ENCODE measurements around the gene CLN6. TPM values are rescaled to one million over a fixed set of nuclear protein-coding genes. Genes with fewer than 3 reads are reported as not detected.

CLN6 gene
- total RNA-seq, 2 experiments from 2014 or later: 8.0 to 8.1 TPM

DNA sequence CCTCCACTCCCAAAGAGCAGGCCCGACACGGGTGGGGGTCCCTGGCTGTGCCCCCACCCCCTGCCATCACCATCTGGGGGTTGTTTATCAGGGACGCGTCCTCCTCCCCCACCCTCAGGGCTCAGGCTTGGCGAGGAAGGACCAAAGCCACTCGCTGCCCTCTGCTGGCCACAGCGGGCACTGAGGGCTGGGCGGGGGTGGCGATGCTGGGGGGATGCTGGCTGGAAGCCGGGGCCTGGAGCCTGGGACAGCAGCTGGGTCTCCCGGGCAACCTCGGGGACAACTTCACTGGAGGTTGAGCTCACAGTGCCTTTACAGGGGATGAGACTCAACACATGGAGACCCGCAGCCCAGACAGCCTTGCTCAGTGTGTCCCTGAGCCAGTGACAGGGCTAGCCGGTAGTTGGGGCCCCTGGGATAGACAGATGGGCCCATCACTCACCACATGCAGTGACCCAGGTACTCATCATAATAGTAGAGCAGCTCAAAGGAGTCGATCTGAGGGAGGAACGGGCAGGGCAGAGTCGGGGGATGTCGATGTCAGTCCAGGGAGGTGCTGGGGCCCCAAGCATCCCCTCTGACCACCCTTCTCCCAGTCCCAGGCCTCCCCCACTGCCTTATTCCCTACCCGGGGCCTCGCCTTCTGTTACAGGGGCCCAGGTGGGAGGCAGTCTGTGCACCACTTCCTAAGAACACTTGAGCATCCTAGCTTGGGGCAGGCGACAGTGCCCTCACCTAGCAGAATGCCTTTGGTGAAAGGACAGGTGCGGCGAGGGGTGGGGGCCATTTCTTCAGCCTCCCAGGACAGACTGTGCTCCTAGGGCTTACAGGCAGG is 18.5 kb downstream of the CLN6 start:
- Mint-ChIP-seq H3K27ac (no peak overlapping the region), H3K9me3 (no peaks in the 10 kb centered on the region), H3K27me3 (no peaks in the 10 kb centered on the region), H3K4me1 (ENCODE audit: low read depth) (peaks cover 22% of the 10 kb centered on the region), H3K36me3 (ENCODE audit: low read depth) (no peaks in the 10 kb centered on the region), H3K4me3 (no peak overlapping the region)
- POLR2A ChIA-PET: no interaction called here
- peak; percentile 58 for ATAC-seq (ENCODE audit: poor library complexity)
- peak; percentile 19 to 67 (median 42) for DNase-seq
- H3K9me3 ChIP-seq (ENCODE audit: control insufficient read depth in 1 of 2, insufficient read depth in 1 of 2, low read length in 2 of 2): no peaks in the 10 kb centered on the region
- TF ChIP-seq CTCF (IDR thresholded peaks at IDR 0.05): peak; percentile 63
- H3K4me1 ChIP-seq (ENCODE audit: insufficient read depth, low read length): peaks cover 43% of the 10 kb centered on the region
- intact Hi-C loops (cut with DNase I, micrococcal nuclease): loop anchor here (1.0 to 2.0 kb wide), 2 partner anchors 348 kb away; no protein-coding TSS in a partner anchor
- CTCF ChIA-PET: interaction anchor here (0.6 kb wide), 1 partner anchor 18 kb away, joined by 3 read pairs; the partner anchor contains the start of gene CLN6
- no peaks in the 10 kb centered on the region for H3K27me3 ChIP-seq (ENCODE audit: control insufficient read depth in 1 of 2, insufficient read depth in 2 of 2, low read length in 2 of 2)
- H3K4me3 ChIP-seq (ENCODE audit: low read length): no peak overlapping the region
- H3K36me3 ChIP-seq (ENCODE audit: insufficient read depth, low read length): peaks cover 4% of the 10 kb centered on the region
- H3K27ac ChIP-seq (ENCODE audit: low read depth in 1 of 2, low read length in 2 of 2): no peak overlapping the region

GRCh38 chr15:68210409-68210756 is 19.1 kb downstream of the CLN6 start:
- no peaks in the 10 kb centered on the region for H3K27me3 ChIP-seq (ENCODE audit: control insufficient read depth in 1 of 2, insufficient read depth in 2 of 2, low read length in 2 of 2)
- no peak overlapping the region for H3K4me3 Mint-ChIP-seq
- H3K27ac ChIP-seq (ENCODE audit: low read depth in 1 of 2, low read length in 2 of 2): no peak overlapping the region
- H3K4me1 ChIP-seq (ENCODE audit: insufficient read depth, low read length): peaks cover 50% of the 10 kb centered on the region
- no peak for ATAC-seq (ENCODE audit: poor library complexity)
- H3K9me3 Mint-ChIP-seq: no peaks in the 10 kb centered on the region
- CTCF ChIA-PET: interaction anchor here (0.6 kb wide), 1 partner anchor 78 kb away, joined by 6 read pairs; no protein-coding TSS in a partner anchor
- no peaks in the 10 kb centered on the region for H3K9me3 ChIP-seq (ENCODE audit: control insufficient read depth in 1 of 2, insufficient read depth in 1 of 2, low read length in 2 of 2)
- POLR2A ChIA-PET: no interaction called here
- no peak for TF ChIP-seq CTCF (IDR thresholded peaks at IDR 0.05)
- H3K4me3 ChIP-seq (ENCODE audit: low read length): no peak overlapping the region
- H3K27me3 Mint-ChIP-seq: no peaks in the 10 kb centered on the region
- no peak overlapping the region for H3K27ac Mint-ChIP-seq
- peaks cover 22% of the 10 kb centered on the region for H3K4me1 Mint-ChIP-seq (ENCODE audit: low read depth)
- H3K36me3 ChIP-seq (ENCODE audit: insufficient read depth, low read length): peaks cover 4% of the 10 kb centered on the region
- DNase-seq: no peak
- intact Hi-C loops (cut with DNase I, micrococcal nuclease): loop anchor here in 1 of 2 experiments (2.0 kb wide), 1 partner anchor 348 kb away; no protein-coding TSS in a partner anchor
- no peaks in the 10 kb centered on the region for H3K36me3 Mint-ChIP-seq (ENCODE audit: low read depth)

- no peak for TF ChIP-seq CTCF (IDR thresholded peaks at IDR 0.05)
- Histone ChIP-seq H3K27ac (ENCODE audit: low read depth in 1 of 2, low read length in 2 of 2) (no peak overlapping the region), H3K4me3 (ENCODE audit: low read length) (no peak overlapping the region), H3K27me3 (ENCODE audit: control insufficient read depth in 1 of 2, insufficient read depth in 2 of 2, low read length in 2 of 2) (no peaks in the 10 kb centered on the region), H3K36me3 (ENCODE audit: insufficient read depth, low read length) (peaks cover 4% of the 10 kb centered on the region), H3K9me3 (ENCODE audit: control insufficient read depth in 1 of 2, insufficient read depth in 1 of 2, low read length in 2 of 2) (no peaks in the 10 kb centered on the region), H3K4me1 (ENCODE audit: insufficient read depth, low read length) (peaks cover 55% of the 10 kb centered on the region)
- intact Hi-C loops (cut with DNase I, micrococcal nuclease): loop anchor here in 1 of 2 experiments (2.0 kb wide), 1 partner anchor 347 kb away; no protein-coding TSS in a partner anchor
- ATAC-seq (ENCODE audit: poor library complexity) (peak; percentile 67), DNase-seq (peak in 8 of 14 experiments; percentile 12 to 52 (median 26))
- Mint-ChIP-seq H3K27me3 (no peaks in the 10 kb centered on the region), H3K9me3 (no peaks in the 10 kb centered on the region), H3K4me1 (ENCODE audit: low read depth) (peaks cover 22% of the 10 kb centered on the region), H3K27ac (peak overlapping the region; percentile 46), H3K36me3 (ENCODE audit: low read depth) (no peaks in the 10 kb centered on the region), H3K4me3 (peak overlapping the region; percentile 2)
- ChIA-PET CTCF (interaction anchor here (0.6 kb wide), 1 partner anchor 79 kb away, joined by 6 read pairs; no protein-coding TSS in a partner anchor), POLR2A (no interaction called here)
These were observed 19.7 kb downstream of the CLN6 start for GRCh38 chr15:68209735-68210408.
